Measurements from ENCODE around the gene ZBTB20.

The ZBTB20 gene

DNA sequence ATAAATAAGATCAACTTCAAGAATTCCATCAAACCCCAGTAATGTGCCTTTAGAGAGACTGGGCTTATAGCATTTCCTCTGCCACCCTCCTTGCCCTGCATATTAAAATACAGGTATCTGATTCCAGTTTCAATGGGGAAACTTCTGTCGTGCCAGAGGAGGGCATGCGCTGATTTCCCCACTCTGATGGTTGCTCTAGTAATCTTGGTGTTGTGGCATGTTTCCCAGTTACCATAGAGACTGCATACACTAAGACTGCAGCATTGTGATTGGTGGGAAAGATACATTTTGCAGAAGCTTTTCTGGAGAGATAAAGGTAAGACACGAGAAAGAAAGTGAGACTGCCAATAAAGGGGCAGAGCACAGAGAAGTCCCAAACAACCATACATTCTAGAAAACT is 627.7 kb downstream of the ZBTB20 start:
- DNase-seq (ENCODE audit: low read depth), result peak; percentile 19

DNA sequence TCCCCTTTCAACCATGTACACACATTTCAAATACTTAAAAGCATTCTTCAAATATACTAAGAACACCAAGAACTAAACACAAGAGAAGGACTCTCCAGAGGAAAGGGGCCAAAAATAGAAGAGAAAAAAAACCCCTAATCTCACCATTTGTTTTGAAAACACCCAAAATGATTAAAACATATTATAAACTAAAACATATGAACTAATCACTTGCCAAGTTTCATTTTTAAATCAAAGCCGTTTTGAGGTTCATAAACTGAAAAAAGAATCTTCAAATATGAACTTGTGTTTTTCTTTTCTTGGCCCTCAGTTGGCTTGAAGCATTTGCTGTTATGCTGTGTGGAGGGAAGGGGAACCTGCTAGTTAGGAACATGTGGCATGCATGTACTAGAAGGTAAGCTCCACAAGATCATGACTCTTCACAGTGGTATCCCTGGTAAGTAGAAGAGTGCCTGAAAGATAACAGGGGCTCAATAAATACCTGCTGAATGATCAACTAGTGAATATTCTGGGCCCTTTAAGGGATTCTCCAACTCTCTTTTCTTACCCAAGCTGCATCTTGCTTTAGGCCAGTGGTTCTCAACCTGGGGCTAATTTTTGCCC is 628.8 kb downstream of the ZBTB20 start:
- no peak for DNase-seq (ENCODE audit: low read depth)

DNA sequence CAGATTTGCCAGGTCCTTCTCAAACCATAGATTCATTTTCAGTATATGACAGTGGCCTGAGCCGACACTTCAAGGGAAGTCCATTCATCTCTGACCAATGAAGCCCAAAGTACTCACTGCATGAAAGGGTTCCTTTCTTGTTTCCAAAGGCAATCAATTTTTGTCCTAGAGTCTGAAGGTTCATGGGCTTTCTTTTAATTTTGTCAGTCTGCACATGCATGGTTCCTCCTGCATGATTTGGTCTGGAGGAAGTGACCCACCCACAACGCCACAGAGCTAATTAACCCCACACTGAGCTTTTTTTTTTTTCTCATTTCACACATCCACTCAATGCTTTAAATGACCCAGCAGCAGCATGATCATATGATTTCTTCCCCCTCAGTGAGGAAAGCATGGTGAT is 636.9 kb downstream of the ZBTB20 start:
- no peak for DNase-seq (ENCODE audit: low read depth)

DNA sequence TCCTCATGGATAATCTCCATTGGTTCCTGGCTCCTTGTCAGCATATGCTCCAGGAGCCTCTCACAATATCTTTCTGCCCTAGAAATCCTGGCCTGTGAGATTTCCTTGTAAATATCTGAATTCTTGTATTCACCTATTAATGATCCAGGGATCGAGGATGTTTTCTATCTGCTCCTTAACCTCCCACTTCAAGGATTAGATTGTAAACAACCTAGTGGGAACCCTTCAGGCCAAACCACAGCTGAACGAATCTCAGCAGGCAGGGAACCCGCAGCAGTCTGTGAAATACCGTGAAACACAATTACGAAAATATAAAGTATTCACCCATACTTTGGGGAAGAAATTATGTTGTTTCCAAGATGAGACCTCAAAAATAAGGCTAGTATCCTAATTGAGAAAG is 637.3 kb downstream of the ZBTB20 start:
- no peak for DNase-seq (ENCODE audit: low read depth)

DNA sequence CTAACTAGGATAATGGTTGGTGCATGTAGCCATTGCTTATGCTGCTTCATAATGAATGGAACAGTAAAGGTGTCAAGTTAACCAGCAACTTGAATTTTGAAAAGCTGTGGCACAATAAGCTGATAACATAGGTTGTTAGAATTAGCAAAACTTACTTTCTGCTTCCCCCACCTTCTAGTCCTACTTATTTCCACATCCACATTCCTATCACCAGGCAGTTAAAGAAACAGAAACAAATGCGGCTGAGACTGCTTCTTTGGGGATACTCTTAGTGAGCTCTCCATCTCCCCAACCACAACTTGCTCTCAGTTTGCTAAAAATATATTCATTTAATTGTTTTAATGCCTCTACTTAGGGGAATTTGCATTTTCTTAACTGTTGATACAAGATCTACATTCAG is 638.1 kb downstream of the ZBTB20 start:
- no peak for DNase-seq (ENCODE audit: low read depth)

DNA sequence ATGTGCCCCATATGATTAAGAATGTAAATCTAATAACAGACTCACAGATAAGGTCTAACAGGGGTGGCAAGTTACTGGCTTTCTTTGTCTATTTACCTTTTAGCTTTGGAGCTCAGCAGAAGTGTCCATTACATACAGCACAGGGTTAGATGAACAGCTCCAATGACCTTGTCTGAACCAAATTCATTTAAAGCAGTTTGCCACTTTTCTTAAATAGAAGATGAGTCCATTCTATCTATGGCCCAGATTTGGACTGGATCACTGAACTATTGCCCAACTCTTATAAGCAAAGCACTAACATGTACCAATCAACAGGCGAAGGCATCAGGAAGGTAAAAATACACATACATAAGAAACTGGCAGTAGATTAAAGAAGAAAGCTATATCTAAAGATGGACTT is 638.9 kb downstream of the ZBTB20 start:
- no peak for DNase-seq (ENCODE audit: low read depth)

DNA sequence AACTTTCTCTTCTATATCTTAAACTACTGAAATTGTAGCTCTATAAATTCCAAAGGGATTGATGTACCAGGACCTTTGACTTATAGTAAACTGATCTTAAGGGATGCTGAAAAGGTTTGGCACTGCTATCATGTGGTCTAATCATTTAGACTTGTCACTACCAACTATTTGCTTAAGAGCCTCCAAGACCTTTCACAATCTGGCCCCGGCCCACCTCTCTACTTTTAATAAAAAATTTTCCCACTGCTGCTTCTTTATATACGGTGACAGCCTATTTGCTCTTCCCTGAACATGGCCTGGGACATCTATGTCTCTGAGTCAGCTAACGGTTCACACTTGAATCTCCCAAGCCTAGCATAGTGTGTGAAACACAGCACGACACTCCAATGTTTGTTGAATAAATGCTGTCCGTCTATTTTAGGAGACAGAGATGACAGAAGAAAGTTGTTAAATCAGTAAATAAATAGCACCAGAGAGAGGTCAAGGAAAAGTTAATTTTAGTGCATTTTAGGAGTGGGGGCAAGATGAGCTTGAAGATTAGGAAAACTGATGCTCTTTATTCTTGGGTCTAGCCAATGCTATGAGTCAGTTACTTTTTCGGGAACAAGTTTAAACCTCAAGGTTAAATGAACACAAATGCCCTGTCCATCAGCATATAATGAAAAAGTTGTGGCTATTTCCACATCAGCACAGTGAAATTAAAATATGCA is 640.3 kb downstream of the ZBTB20 start:
- peak; percentile 48 for DNase-seq (ENCODE audit: low read depth)

DNA sequence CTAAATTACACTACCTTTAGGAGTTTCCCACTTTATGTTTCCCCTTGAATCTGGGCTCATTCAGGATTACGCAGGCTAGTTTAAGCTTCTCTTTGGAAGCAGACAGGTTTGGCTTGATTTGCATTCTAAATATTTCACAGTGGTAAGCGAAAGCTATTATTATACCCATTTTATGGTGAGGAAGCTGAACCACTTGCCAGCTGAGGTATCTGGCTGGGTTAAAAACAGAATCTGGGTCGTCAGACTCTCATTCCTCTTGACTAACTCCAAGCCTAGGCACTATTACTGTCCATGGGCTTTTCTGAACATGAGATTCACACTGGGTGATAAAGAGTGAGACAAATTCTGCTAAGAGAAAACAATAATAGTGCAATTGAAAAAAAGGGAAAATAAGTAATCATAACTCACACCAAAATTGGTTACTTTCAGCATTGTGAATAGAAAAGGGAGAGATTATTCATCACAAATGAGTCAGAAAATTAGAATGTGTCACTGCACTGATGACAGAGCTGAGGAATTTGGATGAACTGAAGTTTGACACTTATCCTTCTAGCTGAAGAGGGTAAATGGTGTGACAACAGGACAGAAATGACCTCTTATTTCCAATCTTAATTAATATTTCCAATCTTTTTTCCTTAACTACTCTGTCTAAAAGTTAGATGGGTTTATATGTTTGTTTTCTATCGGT is 642.0 kb downstream of the ZBTB20 start:
- peak; percentile 70 for DNase-seq (ENCODE audit: low read depth)

DNA sequence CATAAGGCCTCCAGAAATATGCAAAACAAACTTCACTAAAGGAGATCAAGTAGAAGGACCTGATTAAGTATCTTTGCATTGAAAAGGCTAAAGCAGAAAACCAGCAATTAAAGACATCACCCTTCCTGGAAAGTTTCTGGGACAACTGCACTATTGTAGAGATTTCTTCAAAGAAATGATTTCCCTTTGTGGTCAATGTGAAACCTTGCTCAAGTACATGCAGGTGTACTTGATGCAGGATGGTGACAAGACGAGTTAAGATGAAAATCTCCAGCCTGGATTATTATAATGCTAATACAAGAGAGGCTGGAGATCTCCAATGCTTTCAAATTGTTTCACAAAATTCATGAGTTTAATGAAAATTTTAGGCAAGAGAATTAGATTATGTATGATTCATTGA is 644.9 kb downstream of the ZBTB20 start:
- DNase-seq (ENCODE audit: low read depth), result no peak

DNA sequence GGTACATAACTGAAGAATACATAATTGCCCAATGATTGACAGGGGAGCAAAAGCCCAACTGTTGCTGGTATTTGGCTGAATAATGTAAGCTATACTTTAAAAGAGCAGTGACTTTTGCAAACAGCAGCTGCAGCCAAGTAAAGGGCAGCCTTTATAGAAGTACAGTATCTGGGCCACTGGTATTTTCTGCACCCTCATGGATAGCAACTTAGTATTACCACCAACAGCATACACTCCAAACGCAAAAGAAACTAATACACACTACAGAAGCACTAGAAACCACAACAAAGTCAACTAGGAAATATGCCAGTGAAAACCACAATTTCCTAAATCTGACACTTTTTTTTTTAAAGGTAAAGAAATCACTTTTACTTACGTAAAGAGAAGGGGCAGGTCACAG is 647.1 kb downstream of the ZBTB20 start:
- peak; percentile 51 for DNase-seq (ENCODE audit: low read depth)

DNA sequence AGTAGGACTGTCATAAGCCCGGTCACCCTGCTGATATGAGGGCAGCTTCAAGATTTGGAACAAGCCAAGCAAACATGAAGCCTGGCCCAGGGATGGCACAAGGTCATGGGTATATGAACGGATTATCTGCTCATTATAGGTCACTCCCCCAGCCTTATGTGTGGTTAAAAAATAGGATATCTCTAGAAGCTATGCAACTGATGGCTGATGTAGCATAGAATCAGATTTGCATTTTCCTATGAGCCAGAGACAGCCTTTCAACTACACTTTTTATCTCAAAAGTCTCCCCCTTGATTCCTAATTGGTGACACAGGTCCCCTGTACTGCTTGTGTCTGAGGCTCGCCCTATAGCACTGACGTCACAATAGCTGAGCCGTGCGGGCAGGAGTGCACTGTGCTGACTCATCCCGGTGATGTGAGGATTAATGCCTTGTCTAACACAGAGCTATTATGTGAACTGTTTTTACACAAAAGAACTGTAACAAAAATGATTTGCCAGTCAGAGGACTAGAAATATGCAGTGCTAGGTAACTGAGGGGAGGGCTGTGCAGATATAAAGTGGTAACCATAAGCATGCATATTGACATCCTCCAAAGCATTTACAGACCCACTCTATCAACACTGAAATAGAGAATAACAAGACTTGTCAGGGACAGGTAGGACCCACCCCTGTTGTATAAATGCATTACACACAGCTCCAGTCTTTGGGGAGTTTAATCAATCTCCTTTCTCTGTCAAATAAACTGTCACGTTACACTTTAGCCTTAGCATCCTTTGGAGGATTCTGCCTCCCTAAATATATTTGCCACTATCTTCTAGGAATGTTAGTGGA is 648.3 kb downstream of the ZBTB20 start:
- DNase-seq (ENCODE audit: low read depth), result peak; percentile 91

DNA sequence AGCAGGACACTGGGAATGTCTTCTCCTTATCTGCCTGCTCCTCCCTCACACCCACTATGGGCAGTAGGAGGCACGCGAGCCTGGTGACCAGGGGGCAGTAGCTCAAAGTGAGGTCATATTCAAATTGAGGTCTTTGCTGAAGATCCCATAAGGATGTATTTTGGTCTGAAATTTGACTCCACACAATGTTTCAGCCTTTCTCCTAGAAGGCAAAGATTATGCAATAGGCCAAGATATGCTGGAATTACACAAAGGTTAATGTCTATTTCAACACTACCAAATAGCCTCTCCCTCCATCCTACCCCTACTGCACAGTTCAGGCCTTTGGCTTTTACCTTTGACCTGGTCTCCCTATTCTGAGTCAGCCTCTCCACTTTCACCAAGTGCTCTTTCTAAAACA is 650.2 kb downstream of the ZBTB20 start:
- DNase-seq (ENCODE audit: low read depth), result peak; percentile 57

DNA sequence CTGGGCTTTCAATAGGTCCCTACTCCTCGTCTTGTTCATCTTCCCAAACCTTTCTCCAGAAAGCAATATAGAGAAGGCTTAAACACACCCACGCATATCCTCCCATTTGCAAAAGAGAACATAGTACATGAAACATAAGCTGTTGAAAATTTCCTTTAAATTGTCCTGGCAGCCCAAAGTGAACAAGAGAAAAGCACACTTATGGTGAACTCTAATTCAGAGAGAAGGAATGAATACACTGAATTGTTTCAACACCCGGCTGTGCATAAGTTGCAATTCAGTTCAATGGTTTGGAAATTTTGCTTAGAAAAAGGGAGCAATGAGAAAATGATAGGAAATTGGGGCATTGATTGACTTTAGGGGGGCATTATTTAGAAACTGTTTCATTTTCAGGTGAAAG is 650.6 kb downstream of the ZBTB20 start:
- no peak for DNase-seq (ENCODE audit: low read depth)

DNA sequence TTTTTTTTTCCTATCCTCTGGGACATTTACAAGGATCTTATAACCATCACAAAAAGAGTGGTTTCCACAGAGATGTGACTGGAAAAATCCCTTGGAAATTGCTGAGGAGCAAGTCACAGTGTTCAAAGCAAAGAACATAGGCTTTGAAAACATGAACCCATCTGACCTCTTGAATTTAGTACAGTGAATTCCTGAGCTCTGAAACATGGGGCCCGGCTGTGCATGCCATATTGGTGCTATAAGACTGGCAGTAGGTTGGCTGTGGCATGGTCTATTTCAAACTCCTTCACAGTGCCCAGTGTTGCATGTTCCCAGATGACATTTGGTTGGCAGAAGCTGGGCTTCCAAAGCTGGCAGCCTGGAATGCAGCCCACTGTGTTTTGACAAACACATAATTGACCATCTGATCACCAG is 651.1 kb downstream of the ZBTB20 start:
- DNase-seq (ENCODE audit: low read depth), result peak; percentile 53

DNA sequence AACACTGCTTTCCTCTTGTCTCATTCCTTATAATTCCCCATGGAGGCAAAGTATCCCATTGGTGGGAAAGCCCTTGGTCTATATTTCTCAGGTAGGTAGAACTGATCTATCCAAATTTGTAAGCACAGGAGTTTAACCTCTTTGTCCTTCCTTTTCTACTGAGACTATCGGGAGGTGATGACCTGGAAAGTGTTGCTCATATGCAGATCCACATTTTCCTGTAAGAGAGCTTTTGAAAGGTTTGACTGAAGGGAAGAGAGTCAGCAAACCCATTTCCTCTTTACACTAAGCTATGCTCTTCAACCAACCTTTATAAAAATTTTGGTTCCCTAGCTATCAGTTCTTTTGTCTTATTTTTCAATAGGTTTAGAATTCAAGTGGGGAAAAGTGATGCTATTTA is 652.6 kb downstream of the ZBTB20 start:
- no peak for DNase-seq (ENCODE audit: low read depth)

DNA sequence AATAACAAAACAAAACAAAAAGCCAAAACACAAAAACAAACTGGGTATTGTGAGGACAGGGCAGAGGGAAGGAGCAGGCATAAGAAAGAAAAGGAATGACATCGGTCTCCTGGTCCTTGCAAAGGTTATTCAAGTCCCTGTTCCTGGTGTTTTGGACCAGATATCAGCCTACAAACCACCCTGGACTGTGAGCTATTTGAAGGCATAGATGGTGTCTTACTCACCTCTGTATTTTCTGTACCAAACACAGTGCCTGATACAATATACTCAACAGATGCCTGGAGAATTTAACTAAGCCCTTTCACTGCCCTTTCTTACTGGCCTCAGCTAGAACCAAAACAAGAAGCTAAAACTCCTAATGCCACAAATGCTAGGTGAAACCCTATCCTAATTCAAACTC is 656.3 kb downstream of the ZBTB20 start:
- DNase-seq (ENCODE audit: low read depth), result no peak

DNA sequence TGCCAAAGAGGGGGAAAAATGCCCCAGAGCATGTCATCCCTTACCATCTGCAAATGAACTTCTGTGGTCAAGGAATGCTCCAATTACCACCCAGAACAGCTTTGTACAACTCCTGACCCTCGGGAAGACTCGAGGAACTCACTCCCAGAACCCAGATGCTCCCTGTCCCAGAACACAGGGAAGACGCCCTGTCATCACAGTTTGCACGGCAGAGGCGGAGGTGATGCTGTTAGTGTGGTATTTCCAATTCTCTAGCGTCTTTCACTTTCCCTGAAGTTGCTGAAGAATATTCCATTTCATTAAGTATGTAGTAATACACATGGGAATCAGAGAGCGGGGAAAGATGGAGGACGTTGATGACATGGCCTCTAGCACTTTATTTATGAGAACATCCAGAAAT is 659.6 kb downstream of the ZBTB20 start:
- no peak for DNase-seq (ENCODE audit: low read depth)

DNA sequence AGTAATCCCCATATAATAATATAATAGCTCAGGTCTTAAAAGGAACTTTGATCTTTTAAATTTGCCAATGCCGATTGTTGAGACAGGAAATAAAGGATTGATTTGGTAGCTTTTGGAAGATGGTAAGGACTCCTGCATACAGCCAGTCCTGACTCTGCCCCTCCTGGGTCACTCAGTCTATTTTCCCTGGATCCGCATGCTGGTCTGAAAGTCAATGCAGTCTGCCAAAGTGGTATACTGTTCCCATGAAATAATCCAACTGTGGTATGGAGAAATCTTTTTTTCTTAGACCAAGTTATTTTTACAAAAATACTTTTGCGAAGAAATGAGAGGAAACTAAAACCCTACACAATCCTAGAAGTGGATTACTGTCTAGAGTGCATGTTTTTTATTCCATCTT is 662.2 kb downstream of the ZBTB20 start:
- no peak for DNase-seq (ENCODE audit: low read depth)

DNA sequence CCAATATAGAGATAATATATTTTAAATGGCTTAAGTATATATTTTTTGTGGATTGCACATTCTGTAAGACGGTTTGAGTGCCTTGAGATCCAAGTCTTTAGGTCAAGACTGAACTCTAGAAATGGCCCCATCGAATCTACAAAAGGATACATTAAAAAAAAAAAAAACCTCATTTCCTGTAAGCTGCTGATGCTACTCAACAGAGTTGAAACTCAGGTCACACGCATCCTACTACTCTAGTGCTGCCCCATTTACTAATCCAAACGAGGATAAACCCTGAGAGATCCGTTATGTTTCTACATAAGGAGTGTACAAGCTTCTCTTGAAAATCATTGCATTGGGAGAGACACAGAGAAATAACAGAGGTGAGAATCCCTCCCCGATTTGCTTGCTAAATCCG is 666.0 kb downstream of the ZBTB20 start:
- no peak for DNase-seq (ENCODE audit: low read depth)

DNA sequence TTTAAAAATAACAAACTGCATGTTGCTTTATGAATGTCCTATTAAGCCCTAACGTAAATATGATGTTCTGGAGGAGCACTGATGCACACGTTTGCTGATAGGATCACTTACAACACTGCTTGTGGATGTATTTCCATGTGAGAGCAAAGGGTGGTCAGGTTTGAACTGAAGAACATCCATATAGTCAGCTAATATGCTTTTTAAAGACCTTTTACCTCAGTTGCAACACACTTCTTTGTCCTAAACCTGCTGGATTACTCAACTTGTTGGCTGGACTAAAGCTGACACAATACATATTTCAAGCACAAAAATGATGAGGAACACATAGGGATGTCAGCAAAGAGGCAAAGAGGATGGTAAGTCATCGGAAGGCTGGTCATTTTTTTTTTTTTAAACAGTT is 666.6 kb downstream of the ZBTB20 start:
- DNase-seq (ENCODE audit: low read depth), result no peak

DNA sequence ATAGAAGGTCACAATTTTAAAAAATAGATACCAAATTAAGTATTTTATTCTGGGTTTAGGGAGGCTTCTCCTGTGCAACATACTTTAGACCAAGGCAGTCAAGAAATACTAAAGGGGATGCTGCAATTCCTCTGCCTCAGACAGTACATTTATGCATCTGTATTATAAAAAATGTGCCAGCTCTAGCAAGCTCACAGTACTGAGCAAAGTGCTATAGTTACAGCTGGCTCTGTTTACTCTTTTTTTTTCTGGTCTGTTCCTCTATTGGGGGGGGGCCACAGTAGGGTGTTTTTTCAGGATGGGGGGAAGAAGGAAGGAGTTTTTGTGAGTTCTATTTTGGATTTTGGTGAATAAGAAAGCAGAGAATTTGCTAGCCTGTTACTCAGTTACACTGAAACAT is 668.3 kb downstream of the ZBTB20 start:
- no peak for DNase-seq (ENCODE audit: low read depth)

DNA sequence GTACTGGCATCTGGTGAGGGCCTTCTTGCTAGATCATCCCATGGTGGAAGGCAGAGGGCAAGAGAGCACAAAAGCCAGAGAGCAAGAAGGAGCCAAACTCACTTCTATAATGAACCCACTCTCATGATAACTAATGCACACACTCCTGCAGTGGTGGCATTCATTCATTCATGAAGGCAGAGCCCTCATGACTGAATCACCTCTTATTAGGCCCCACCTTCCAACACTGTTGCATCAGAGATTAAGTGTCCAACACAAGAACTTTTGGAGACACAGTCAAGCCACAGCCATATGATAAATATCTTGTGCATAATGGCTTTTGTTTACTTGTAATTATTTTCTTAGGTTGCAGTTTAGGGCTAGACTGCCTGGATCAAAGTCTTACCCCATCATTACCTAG is 670.6 kb downstream of the ZBTB20 start:
- DNase-seq (ENCODE audit: low read depth), result no peak

DNA sequence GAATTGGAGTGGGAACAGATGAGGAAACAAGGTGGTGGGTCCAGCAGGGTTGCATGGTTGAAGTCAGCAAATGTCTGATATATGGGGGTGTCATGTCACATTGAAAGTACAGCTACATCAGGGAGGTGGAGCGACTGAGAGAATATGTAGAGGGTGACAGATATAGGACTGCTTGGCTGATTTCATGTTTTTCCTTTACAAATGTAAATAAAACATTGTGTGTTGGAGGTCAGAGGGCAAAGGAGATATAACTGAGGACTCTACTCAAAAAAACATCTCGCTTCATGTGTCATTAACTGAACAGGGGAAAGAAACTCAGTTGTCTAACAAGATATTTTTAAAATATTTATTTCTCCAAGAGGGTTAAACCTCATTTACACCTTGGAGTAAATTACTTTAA is 675.6 kb downstream of the ZBTB20 start:
- DNase-seq (ENCODE audit: low read depth), result no peak
